T-helper 17 cell (primary cell): ENCODE results near the gene ZBED5. TPM values are rescaled to one million over a fixed set of nuclear protein-coding genes. Genes with fewer than 3 reads are reported as not detected.
"Not testable (repeated sequence)": the region's sequence is repeated elsewhere in the genome, so short reads cannot be mapped to it uniquely, and the experiment has no call there.

Experiments
- ATAC-seq: fragments of 150-1000 bp; cut with Tn5 transposase; 2 replicates; pipeline ENCODE4 v1.10.0; 2021; ENCODE audit warnings: mild to moderate bottlenecking, moderate library complexity
- DNase-seq, 3 donors: peaks; one replicate each; pipeline versions ENCODE4 v3.0.0 to v3.0.0-alpha.2; 2020 to 2021
- H3K9me3 ChIP-seq: one replicate; pipeline ENCODE4 v1.7.0; 2013; ENCODE audit warnings: low read length, mild to moderate bottlenecking; ENCODE audit not compliant: control insufficient read depth, poor library complexity, severe bottlenecking
- H3K27ac Mint-ChIP-seq: one replicate; pipeline ENCODE4 v1.8.0; 2022; ENCODE audit warnings: mild to moderate bottlenecking, moderate library complexity, mixed read lengths
- H3K27me3 Mint-ChIP-seq: one replicate; pipeline ENCODE4 v1.8.0; 2022; ENCODE audit warnings: mixed read lengths
- H3K36me3 Mint-ChIP-seq: one replicate; pipeline ENCODE4 v1.8.0; 2022; ENCODE audit warnings: low read depth, mixed read lengths
- H3K4me1 Mint-ChIP-seq: one replicate; pipeline ENCODE4 v1.8.0; 2022; ENCODE audit warnings: mild to moderate bottlenecking, mixed read lengths
- H3K4me3 Mint-ChIP-seq: one replicate; pipeline ENCODE4 v1.8.0; 2022; ENCODE audit warnings: mild to moderate bottlenecking, moderate library complexity, mixed read lengths
- total RNA-seq, 4 donors: library from RNA in 2 of 4; stranded (reverse) in 2 of 4; gene quantifications; one replicate each; pipeline ENCODE4 v1.2.3 and lab custom pipeline; 2022 to 2026

ZBED5 gene
- total RNA-seq, 2 donors from 2014 or later = 56.6 to 64.2 TPM

GRCh38 chr11:10892250-10892649 is 34.4 kb upstream of the ZBED5 start:
- no peak overlapping the region for H3K4me3 Mint-ChIP-seq
- H3K4me1 Mint-ChIP-seq = no peaks in the 10 kb centered on the region
- ATAC-seq (no peak), DNase-seq (no peak)
- no peak overlapping the region for H3K27ac Mint-ChIP-seq
- H3K36me3 Mint-ChIP-seq = peaks cover 8% of the 10 kb centered on the region
- H3K9me3 ChIP-seq = peaks cover 3% of the 10 kb centered on the region
- no peaks in the 10 kb centered on the region for H3K27me3 Mint-ChIP-seq

- Mint-ChIP-seq H3K4me1 (no peaks in the 10 kb centered on the region), H3K36me3 (peaks cover 8% of the 10 kb centered on the region), H3K4me3 (no peak overlapping the region), H3K27me3 (no peaks in the 10 kb centered on the region), H3K27ac (no peak overlapping the region)
- peaks cover 3% of the 10 kb centered on the region for H3K9me3 ChIP-seq
- ATAC-seq (no peak), DNase-seq (no peak)
Observed at GRCh38 chr11:10891151-10891720, 33.4 kb upstream of the ZBED5 start.

GRCh38 chr11:10890083-10890482 is 32.2 kb upstream of the ZBED5 start:
- H3K27me3 Mint-ChIP-seq, H3K4me1 Mint-ChIP-seq, H3K36me3 Mint-ChIP-seq, ATAC-seq, DNase-seq, H3K9me3 ChIP-seq, H3K4me3 Mint-ChIP-seq, H3K27ac Mint-ChIP-seq: not testable (repeated sequence)

- H3K4me3 Mint-ChIP-seq = no peak overlapping the region
- no peaks in the 10 kb centered on the region for H3K4me1 Mint-ChIP-seq
- peaks cover 4% of the 10 kb centered on the region for H3K36me3 Mint-ChIP-seq
- peaks cover 3% of the 10 kb centered on the region for H3K9me3 ChIP-seq
- DNase-seq (no peak), ATAC-seq (no peak)
- no peaks in the 10 kb centered on the region for H3K27me3 Mint-ChIP-seq
- no peak overlapping the region for H3K27ac Mint-ChIP-seq
Observed at GRCh38 chr11:10887307-10887706, 29.5 kb upstream of the ZBED5 start.

GRCh38 chr11:10886652-10887250 is 28.9 kb upstream of the ZBED5 start:
- no peaks in the 10 kb centered on the region for H3K27me3 Mint-ChIP-seq
- H3K4me1 Mint-ChIP-seq = no peaks in the 10 kb centered on the region
- H3K27ac Mint-ChIP-seq = no peak overlapping the region
- no peak for ATAC-seq
- peaks cover 3% of the 10 kb centered on the region for H3K9me3 ChIP-seq
- DNase-seq = no peak
- H3K36me3 Mint-ChIP-seq = peaks cover 4% of the 10 kb centered on the region
- no peak overlapping the region for H3K4me3 Mint-ChIP-seq

- H3K36me3 Mint-ChIP-seq = peaks cover 4% of the 10 kb centered on the region
- H3K27ac Mint-ChIP-seq = no peak overlapping the region
- H3K27me3 Mint-ChIP-seq = no peaks in the 10 kb centered on the region
- H3K9me3 ChIP-seq = peaks cover 3% of the 10 kb centered on the region
- ATAC-seq (no peak), DNase-seq (no peak)
- no peaks in the 10 kb centered on the region for H3K4me1 Mint-ChIP-seq
- no peak overlapping the region for H3K4me3 Mint-ChIP-seq
Observed at GRCh38 chr11:10885703-10886363, 28.0 kb upstream of the ZBED5 start.

GRCh38 chr11:10884292-10884691 is 26.4 kb upstream of the ZBED5 start:
- not testable (repeated sequence) for H3K4me3 Mint-ChIP-seq, H3K4me1 Mint-ChIP-seq, H3K36me3 Mint-ChIP-seq, H3K27ac Mint-ChIP-seq, H3K27me3 Mint-ChIP-seq, H3K9me3 ChIP-seq, ATAC-seq, DNase-seq

GRCh38 chr11:10881892-10882291 is 24.0 kb upstream of the ZBED5 start:
- peaks cover 8% of the 10 kb centered on the region for H3K4me1 Mint-ChIP-seq
- DNase-seq (no peak), ATAC-seq (no peak)

GRCh38 chr11:10878408-10879214 is 20.8 kb upstream of the ZBED5 start:
- H3K9me3 ChIP-seq = no peaks in the 10 kb centered on the region
- Mint-ChIP-seq H3K4me3 (no peak overlapping the region), H3K27me3 (no peaks in the 10 kb centered on the region), H3K27ac (peak overlapping the region; percentile 56), H3K4me1 (peaks cover 12% of the 10 kb centered on the region), H3K36me3 (peaks cover 2% of the 10 kb centered on the region)
- DNase-seq (no peak), ATAC-seq (peak; percentile 78)

More at GRCh38 chr11:10881892-10882291, 24.0 kb upstream of the ZBED5 start:
- no peak overlapping the region for H3K27ac Mint-ChIP-seq
- no peaks in the 10 kb centered on the region for H3K9me3 ChIP-seq
- H3K36me3 Mint-ChIP-seq = peaks cover 2% of the 10 kb centered on the region
- no peak overlapping the region for H3K4me3 Mint-ChIP-seq
- no peaks in the 10 kb centered on the region for H3K27me3 Mint-ChIP-seq

GRCh38 chr11:10876158-10876557 is 18.3 kb upstream of the ZBED5 start:
- Mint-ChIP-seq H3K27me3 (no peaks in the 10 kb centered on the region), H3K4me1 (peaks cover 13% of the 10 kb centered on the region), H3K27ac (no peak overlapping the region), H3K4me3 (no peak overlapping the region), H3K36me3 (peaks cover 3% of the 10 kb centered on the region)
- DNase-seq = no peak
- H3K9me3 ChIP-seq = peaks cover 6% of the 10 kb centered on the region
- no peak for ATAC-seq

- no peaks in the 10 kb centered on the region for H3K27me3 Mint-ChIP-seq
- H3K4me3 Mint-ChIP-seq = no peak overlapping the region
- H3K36me3 Mint-ChIP-seq = peaks cover 4% of the 10 kb centered on the region
Observed at GRCh38 chr11:10875430-10876021, 17.7 kb upstream of the ZBED5 start.

GRCh38 chr11:10872097-10872496 is 14.2 kb upstream of the ZBED5 start:
- H3K9me3 ChIP-seq = peaks cover 6% of the 10 kb centered on the region
- H3K4me1 Mint-ChIP-seq = peaks cover 6% of the 10 kb centered on the region
- DNase-seq (no peak), ATAC-seq (no peak)
- no peak overlapping the region for H3K27ac Mint-ChIP-seq
- H3K36me3 Mint-ChIP-seq = peaks cover 2% of the 10 kb centered on the region
- no peak overlapping the region for H3K4me3 Mint-ChIP-seq
- H3K27me3 Mint-ChIP-seq = no peaks in the 10 kb centered on the region

More at GRCh38 chr11:10875430-10876021, 17.7 kb upstream of the ZBED5 start:
- Mint-ChIP-seq H3K4me1 (peaks cover 14% of the 10 kb centered on the region), H3K27ac (no peak overlapping the region)
- DNase-seq (no peak), ATAC-seq (no peak)
- peaks cover 6% of the 10 kb centered on the region for H3K9me3 ChIP-seq

- peaks cover 5% of the 10 kb centered on the region for H3K4me1 Mint-ChIP-seq
- DNase-seq (no peak), ATAC-seq (no peak)
- H3K36me3 Mint-ChIP-seq = peaks cover 2% of the 10 kb centered on the region
- peaks cover 6% of the 10 kb centered on the region for H3K9me3 ChIP-seq
- no peak overlapping the region for H3K27ac Mint-ChIP-seq
- no peaks in the 10 kb centered on the region for H3K27me3 Mint-ChIP-seq
- H3K4me3 Mint-ChIP-seq = no peak overlapping the region
Observed at GRCh38 chr11:10868352-10868751, 10.5 kb upstream of the ZBED5 start.
